GM23248 (cell line): Measurements from ENCODE around the gene PAQR7.

Source experiments
- EZH2 ChIP-seq: fragments of 200-600 bp; sonication (generic); IDR thresholded peaks from 2 replicates; pipeline ENCODE4 v1.6.1; 2018; ENCODE audit warnings: antibody characterized with exemption, mild to moderate bottlenecking; ENCODE audit not compliant: insufficient read depth, poor library complexity, severe bottlenecking
- EZH2phosphoT487 ChIP-seq: fragments of 200-600 bp; sonication (generic); IDR thresholded peaks from 2 replicates; pipeline ENCODE4 v1.6.1; 2018; ENCODE audit warnings: antibody characterized with exemption, moderate library complexity, mild to moderate bottlenecking, low read depth; ENCODE audit not compliant: insufficient read depth

- TF ChIP-seq EZH2 (no peak), EZH2phosphoT487 (no peak)
These were observed 16.4 kb downstream of the PAQR7 start, which contains the start of gene AUNIP for GRCh38 chr1:25858906-25859789.
